ENCODE measurements around the gene CXorf38.

Gene CXorf38

GRCh38 chrX:40647307-40648197, at the start of gene CXorf38:
CXorf38 (minus strand) TSS chrX:40647561; CDS start chrX:40647520, 41 bp downstream.
- DNase-seq, result peak; percentile 92 to 97

- no peak for DNase-seq
Observed at GRCh38 chrX:40694802-40695201, 47.4 kb upstream of the CXorf38 start.

GRCh38 chrX:40688929-40689328, 41.6 kb upstream of the CXorf38 start:
- DNase-seq, result no peak

- DNase-seq, result no peak
Observed at GRCh38 chrX:40687169-40687568, 39.8 kb upstream of the CXorf38 start.

- no peak for DNase-seq
Observed at GRCh38 chrX:40685362-40685918, 38.1 kb upstream of the CXorf38 start.

GRCh38 chrX:40684092-40684491, 36.7 kb upstream of the CXorf38 start:
- no peak for DNase-seq

GRCh38 chrX:40683245-40683644, 35.9 kb upstream of the CXorf38 start:
- DNase-seq, result no peak

- no peak for DNase-seq
Observed at GRCh38 chrX:40671126-40671525, 23.8 kb upstream of the CXorf38 start.

- DNase-seq, result no peak
Observed at GRCh38 chrX:40663880-40664630, 16.7 kb upstream of the CXorf38 start.

GRCh38 chrX:40663078-40663740, 15.8 kb upstream of the CXorf38 start:
- peak; percentile 6 to 12 for DNase-seq

- no peak for DNase-seq
Observed at GRCh38 chrX:40661489-40661888, 14.1 kb upstream of the CXorf38 start.

GRCh38 chrX:40660381-40660780, 13.0 kb upstream of the CXorf38 start:
- DNase-seq, result no peak

- DNase-seq, result no peak
Observed at GRCh38 chrX:40653535-40653934, 6.2 kb upstream of the CXorf38 start.

GRCh38 chrX:40652664-40653063, 5.3 kb upstream of the CXorf38 start:
- no peak for DNase-seq

- peak; percentile 77 for DNase-seq
Observed at GRCh38 chrX:40651620-40652223, 4.4 kb upstream of the CXorf38 start.

GRCh38 chrX:40646489-40647306, 663 bp downstream of the CXorf38 start:
- peak; percentile 17 to 40 for DNase-seq

GRCh38 chrX:40644821-40645358, 2.5 kb downstream of the CXorf38 start:
- peak; percentile 52 to 57 for DNase-seq

GRCh38 chrX:40644176-40644575, 3.2 kb downstream of the CXorf38 start:
- peak in 1 of 2 donors; percentile 7 for DNase-seq

- no peak for DNase-seq
Observed at GRCh38 chrX:40637687-40638086, 9.7 kb downstream of the CXorf38 start.

- no peak for DNase-seq
Observed at GRCh38 chrX:40632199-40632598, 15.2 kb downstream of the CXorf38 start.

- DNase-seq, result no peak
Observed at GRCh38 chrX:40628506-40628905, 18.9 kb downstream of the CXorf38 start.
